OCI-LY3 (cell line): Measurements from ENCODE around the gene XRN1.

Source experiments
- EZH2phosphoT487 ChIP-seq: fragments of 200-600 bp; shearing (Covaris generic); IDR thresholded peaks from 2 replicates; pipeline ENCODE4 v1.6.1; 2018; ENCODE audit warnings: antibody characterized with exemption, mixed run types, low read depth
- TF ChIP-seq, protein P1 (sequence below): fragments of 200-600, 300-600 bp; sonication (generic); IDR thresholded peaks from 2 replicates; pipeline ENCODE4 v1.5.1; 2014; ENCODE audit warnings: antibody characterized with exemption, low read length, low read depth

DNA sequence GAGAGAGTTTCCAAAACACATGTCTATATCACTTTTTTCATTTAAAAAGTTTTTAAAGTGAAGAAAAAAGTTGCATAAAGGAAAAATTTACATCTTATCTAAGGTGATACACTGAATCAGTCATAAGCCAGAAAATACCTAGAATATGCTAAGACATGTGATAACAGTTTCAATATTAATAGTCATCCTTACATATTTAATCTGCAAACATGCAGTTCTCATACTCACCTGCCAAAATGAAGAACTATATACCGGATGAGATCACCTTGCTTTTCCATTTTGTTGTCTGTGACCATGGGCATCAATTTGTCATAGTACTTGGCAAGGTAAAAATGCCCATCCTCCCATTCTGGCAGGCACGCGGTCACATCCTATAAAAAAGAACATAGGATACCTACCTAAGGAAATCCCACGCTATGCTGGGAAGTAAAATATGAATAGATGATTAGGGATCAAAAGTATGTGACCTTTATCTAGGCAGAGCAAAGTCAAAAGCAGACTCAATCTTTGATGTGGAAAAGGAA is 37.1 kb upstream of the XRN1 start:
- TF ChIP-seq, protein P1, sequence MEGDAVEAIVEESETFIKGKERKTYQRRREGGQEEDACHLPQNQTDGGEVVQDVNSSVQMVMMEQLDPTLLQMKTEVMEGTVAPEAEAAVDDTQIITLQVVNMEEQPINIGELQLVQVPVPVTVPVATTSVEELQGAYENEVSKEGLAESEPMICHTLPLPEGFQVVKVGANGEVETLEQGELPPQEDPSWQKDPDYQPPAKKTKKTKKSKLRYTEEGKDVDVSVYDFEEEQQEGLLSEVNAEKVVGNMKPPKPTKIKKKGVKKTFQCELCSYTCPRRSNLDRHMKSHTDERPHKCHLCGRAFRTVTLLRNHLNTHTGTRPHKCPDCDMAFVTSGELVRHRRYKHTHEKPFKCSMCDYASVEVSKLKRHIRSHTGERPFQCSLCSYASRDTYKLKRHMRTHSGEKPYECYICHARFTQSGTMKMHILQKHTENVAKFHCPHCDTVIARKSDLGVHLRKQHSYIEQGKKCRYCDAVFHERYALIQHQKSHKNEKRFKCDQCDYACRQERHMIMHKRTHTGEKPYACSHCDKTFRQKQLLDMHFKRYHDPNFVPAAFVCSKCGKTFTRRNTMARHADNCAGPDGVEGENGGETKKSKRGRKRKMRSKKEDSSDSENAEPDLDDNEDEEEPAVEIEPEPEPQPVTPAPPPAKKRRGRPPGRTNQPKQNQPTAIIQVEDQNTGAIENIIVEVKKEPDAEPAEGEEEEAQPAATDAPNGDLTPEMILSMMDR: no peak
- TF ChIP-seq EZH2phosphoT487: no peak
